ENCODE data around the gene PIK3R1.

PIK3R1 gene

DNA sequence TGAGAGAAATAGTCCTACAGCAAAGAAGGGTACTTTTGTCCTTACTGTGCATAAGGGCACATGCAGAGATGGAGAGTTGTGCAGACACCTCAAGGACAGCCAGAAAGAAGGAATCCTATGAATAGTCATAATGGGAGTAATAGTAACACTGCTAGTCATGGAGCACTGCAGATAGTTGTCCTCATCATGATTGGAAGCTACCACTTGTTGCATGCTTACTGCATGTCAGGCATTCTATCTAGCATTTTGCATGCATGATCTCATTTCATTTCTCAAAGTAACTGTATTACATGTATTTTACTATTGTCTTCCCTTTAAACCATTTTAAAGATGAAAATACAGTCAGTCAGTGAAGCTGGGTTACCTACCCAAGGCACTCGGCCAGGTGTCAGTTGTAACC is 81.3 kb downstream of the PIK3R1 start:
- DNase-seq (ENCODE audit: low read depth in 2 of 2) = no peak

DNA sequence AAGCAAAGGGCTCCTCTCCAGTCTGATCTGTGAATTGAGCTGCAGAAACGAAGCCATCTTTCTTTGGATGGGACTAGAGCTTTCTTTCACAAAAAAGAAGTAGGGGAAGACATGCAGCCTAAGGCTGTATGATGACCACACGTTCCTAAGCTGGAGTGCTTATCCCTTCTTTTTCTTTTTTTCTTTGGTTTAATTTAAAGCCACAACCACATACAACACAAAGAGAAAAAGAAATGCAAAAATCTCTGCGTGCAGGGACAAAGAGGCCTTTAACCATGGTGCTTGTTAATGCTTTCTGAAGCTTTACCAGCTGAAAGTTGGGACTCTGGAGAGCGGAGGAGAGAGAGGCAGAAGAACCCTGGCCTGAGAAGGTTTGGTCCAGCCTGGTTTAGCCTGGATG is 82.1 kb downstream of the PIK3R1 start:
- no peak for DNase-seq (ENCODE audit: low read depth in 2 of 2)

- no peak for DNase-seq (ENCODE audit: low read depth in 2 of 2)
These were observed 82.9 kb downstream of the PIK3R1 start for GRCh38 chr5:68298479-68298878.

GRCh38 chr5:68299105-68299504 is 83.5 kb downstream of the PIK3R1 start:
- DNase-seq (ENCODE audit: low read depth in 2 of 2) = no peak

GRCh38 chr5:68299575-68299974 is 84.0 kb downstream of the PIK3R1 start:
- DNase-seq (ENCODE audit: low read depth in 2 of 2) = no peak

DNA sequence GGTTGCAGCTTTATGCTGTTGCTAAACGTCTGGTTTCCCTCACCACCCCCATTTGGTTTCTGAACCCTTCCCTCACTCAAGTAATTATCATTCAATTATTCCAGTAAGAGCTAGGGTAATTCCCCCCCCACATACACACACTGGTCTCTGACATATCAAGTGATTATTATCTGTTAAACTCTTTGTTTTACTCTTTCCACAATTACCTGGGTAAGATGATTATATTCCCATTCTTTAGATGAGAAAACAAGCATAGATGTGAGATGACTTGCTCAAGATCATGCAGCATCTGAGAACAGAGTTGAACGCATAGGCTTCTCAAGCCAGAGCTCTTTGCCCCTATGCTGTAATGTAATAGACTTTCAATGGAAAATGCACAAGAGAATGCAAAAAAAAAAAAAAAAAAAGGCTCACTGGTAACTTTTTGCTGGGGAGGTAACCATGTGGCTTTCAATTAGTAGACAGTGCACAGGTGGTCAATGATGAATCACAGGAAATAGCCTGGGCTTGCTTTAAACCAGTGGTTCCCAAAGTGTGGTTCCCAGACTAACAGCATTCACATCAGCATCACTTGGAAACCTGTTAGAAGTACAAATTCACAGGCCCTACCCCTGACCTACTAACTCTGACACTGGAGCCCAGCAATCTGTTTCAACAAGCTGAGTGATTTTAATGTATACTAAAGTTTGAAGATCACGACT is 87.6 kb downstream of the PIK3R1 start:
- peak in 1 of 2 donors; percentile 16 for DNase-seq (ENCODE audit: low read depth in 2 of 2)

GRCh38 chr5:68303754-68304420 is 88.3 kb downstream of the PIK3R1 start:
- no peak for DNase-seq (ENCODE audit: low read depth in 2 of 2)

- DNase-seq (ENCODE audit: low read depth in 2 of 2) = peak in 1 of 2 donors; percentile 20
These were observed 89.0 kb downstream of the PIK3R1 start for GRCh38 chr5:68304421-68305052.

GRCh38 chr5:68305223-68305870 is 89.8 kb downstream of the PIK3R1 start:
- DNase-seq (ENCODE audit: low read depth in 2 of 2) = no peak

DNA sequence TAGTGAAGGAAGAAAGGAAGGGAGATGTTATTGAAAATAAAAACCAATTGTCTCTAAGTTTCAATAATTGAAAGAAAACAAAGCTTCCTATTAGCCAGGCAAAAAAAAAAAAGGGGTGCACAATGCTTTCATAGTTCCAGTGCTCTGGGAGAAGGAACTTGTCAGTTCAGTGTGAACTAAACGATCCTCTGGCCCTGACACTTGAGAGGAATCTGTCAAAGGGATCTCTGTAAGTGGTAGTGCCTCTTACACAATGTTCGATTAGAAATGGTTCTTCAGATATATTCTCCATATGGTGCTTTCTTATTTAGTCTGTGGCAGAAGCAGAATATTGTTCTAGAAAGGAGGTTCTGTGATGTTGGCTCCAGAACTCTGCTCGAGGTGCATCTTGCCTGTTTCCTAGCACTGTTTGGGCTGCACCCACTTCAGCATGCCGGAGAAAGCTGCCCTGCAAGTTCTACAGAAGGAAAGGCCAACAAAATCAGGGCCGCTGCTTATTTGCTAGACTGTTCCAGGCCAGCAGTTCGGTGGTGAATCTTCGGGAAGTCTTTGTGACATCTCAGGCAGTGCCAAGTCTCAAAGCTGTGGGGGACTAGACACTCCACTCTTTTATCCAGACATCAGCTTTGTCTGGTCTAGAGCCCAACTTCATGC is 90.9 kb downstream of the PIK3R1 start:
- no peak for DNase-seq (ENCODE audit: low read depth in 2 of 2)

DNA sequence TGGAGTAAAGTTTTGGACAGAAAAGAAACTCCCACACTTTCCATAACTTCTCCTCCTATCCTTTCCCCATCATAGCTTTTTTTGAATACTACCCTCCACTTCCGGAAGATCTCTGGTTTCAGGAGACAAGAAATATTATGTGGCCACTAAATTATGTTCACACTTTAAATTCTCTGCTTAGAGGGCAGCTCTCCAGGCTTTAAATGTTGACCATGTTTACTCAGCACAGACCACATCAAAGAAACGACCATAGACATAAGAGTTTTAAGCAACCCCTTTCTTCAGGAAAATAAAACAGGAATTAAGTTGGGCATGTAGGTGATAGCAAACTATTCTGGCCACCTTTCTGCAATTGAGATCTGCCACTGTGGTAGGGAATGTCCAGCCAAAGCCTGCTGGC is 97.8 kb downstream of the PIK3R1 start:
- DNase-seq (ENCODE audit: low read depth in 2 of 2) = no peak

DNA sequence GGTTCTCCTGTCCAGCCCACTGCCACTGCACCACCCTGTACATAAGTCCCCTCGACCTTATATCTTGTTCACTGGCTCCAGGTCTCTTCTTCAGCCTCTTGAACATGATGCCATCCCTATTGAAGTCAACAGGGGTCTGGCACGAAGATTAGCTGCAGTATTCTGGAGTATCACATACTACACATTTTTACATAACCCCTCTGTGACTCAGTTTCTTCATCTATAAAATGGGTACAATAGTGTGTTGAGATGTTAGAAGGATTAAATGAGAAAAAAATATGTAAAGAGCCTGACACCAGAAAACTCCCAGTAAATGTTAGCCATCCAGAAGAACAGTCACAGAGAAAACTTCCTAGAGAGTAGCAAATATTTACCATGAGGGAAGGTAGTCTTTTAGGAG is 98.9 kb downstream of the PIK3R1 start:
- DNase-seq (ENCODE audit: low read depth in 2 of 2) = no peak

DNA sequence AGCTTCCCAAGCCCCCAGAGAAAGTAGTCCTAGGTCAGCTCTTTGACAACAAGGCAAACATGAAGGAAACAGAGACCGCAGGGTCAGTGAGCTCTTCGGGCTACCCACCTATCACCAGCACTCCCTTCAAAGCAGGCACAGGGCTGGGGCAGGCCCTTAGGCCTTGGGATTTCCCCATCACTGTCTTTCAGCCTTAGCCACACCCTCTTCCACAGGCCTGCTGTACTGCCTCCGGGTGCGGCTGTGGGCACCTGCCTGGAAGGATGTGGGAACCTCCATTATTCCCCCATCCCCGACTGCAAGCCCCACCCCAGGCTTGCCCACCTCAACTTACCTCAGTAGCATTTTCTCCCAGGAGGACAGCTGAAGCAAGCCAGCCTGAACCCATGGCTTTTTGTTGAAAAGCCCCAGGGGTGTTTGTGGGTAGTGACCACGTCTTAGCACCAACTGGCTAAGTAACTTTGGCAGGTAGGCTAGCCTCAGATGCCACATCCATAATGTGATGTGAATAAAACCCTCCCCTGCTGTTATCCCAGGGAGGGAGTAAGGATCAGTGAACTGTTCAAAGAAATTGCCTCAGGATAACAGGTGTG is 100.2 kb downstream of the PIK3R1 start:
- peak; percentile 11 to 34 for DNase-seq (ENCODE audit: low read depth in 2 of 2)

DNA sequence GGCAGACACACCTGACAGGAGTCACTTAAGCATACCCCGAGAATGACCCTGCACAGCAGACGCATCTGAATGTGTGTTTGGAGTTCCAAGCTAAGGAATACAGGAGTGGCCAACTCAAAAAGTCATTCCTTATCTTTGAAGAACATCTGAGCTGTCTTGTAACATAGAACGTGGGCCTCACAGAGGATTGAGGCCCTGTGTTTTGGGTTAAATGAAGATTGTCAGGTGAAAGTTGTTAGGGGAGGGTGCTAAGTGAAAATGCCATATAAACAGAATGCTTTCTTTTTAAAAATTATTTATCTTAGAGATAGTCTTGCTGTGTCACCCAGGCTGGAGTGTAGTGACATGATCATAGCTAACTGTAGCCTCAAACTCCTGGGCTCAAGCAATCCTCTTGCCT is 100.9 kb downstream of the PIK3R1 start:
- DNase-seq (ENCODE audit: low read depth in 2 of 2) = no peak

DNA sequence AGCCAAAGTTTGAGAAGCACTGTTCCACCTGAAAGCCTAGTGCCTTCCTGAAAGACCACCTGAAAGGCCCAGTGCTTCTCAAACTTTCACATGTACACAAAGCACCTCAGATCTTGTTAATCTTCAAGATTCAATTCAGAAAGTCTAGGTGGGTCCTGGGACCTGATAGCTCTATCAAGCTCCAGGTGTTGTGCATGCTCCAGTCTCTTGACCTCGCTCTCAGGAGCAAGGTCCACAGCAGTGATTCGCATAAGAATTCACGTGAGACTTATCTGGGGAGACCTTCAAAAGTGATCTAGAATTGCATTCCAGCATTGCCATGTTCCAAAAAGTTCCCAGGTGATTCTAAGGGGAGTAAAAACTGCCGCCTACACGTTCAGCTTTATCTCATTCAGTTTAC is 102.1 kb downstream of the PIK3R1 start:
- no peak for DNase-seq (ENCODE audit: low read depth in 2 of 2)

DNA sequence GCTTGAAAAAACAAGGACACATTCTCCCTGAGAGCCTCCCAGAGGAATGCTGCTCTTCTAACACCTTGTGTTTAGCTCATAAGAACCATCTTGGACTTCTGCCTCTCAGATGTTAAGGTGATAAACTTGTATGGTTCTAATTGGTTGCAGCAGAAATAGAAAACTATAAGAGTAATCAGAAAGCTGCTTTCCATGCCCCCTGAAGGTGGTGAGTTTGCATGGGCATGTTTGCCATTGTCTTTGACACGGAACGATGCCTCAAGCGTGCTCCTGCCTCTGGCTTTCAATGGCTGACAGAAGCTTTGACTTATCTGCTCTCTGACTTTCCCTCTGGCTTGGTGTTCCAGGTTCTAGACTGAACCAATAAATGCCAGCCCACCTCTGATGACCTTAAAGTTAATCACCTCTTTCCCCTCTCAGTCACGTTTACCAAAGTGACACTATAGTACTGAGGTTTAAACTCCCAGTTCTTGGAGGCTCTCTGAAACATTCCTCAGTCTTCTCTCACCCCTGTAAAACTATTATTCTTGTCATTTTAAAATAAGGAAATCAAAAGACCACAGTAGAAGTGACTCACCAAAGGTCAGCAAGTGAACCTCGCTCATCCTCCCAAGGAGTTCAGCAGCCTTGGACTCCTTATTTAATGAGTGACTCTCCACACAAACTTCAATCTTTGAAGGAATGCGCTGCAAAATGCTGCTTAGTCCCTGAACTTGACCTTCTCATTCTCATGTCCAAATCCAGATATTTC is 103.6 kb downstream of the PIK3R1 start:
- no peak for DNase-seq (ENCODE audit: low read depth in 2 of 2)

DNA sequence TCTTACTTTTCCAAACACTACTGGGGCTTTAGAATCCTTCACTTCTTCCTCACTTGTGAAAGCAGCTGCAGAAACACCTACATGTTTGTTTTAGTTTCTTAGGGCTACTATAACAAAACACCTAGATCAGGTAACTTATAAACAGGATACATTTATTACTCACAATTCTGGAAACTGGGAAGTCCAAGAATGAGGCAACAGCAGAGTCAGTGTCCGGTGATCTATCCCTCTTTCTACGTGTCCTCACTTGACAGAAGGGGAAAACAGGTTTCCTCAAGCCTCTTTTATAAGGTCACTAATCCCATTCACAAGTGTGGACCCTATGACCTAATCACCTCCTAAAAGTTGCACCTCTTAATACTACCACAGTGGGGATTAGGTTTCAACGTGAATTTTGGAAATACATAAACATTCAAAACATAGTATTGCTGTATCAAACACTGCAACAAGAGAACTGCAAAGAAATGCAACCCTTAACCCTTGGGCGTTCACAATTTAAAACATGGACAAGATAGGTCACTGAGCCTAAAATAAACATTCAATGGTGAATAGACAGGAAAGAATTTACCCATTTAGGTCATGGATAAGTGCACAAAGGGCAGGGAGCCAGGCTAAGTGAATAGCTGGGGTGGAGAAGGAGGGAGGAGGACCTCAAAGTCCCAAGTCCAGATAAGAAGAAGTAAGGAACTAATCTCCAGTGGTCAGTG is 104.3 kb downstream of the PIK3R1 start:
- no peak for DNase-seq (ENCODE audit: low read depth in 2 of 2)

DNA sequence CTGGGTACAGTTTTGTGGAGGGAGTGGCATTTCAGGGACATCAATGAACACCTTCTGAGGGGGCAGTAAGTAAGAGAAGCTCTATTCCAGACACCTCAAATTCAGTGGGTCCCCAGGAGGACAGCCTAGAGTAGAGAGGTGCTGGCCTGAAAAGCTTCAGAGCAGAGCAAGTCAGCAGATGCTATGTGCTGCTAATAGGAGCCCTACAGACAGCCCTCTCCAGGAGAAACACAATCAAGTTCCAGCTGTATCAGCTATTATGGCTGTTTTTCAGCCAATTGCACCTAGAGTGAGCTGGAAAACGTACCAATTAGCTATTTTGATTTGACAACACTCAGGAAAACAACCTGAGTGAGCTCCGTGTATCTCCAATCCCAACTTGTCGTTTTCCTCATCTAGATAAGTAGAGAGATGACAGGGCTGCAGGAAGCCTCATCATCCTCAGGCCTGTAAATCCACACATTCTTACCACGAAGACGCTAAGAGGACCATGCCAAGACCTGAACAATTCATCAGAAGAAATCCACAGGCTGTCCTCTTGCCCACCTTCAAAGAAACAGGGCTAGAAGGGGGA is 104.9 kb downstream of the PIK3R1 start:
- DNase-seq (ENCODE audit: low read depth in 2 of 2) = no peak

DNA sequence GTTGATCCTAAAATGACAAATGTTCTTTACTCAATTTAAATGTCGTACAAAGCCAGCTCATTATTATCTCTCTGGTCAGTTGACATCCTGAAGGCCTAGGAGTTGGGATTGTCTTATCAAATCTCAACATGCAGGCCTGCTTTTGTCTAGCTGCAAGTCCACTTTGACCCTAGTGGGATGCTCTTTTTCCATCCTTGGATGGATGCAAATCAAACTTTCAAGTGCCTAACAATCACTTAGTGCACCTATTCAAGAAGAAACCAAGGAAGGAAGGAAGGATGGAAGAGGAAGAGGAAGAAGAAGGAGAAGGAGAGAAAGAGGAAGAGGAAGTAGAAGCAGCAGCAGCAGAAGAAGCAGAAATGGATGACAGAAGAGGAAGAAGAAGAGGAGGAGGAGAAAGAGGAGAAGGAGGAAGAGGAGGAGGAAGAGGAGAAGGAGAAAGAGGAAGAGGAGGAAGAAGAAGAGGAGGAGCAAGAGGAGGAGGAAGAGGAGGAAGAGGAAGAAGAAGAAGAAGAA is 109.6 kb downstream of the PIK3R1 start:
- DNase-seq (ENCODE audit: low read depth in 2 of 2) = no peak
